SK-N-SH (cell line): Measurements from ENCODE around the gene RNF169. TPM values are rescaled to one million over a fixed set of nuclear protein-coding genes. Genes with fewer than 3 reads are reported as not detected.

Experiments
- CTCF ChIA-PET: fragments of 300-600, 350-600 bp; formaldehyde crosslinking; extraction: SDS; loops from one replicate; lab custom pipeline; 2021; lab: Yijun Ruan, JAX
- POLR2A ChIA-PET: fragments of 350-600 bp; sonication (Branson Sonifier 250); formaldehyde crosslinking; extraction: SDS; loops from one replicate; lab custom pipeline; 2020; ENCODE audit warnings: antibody characterized with exemption, inconsistent platforms; lab: Yijun Ruan, JAX
- DNase-seq: peaks from one replicate; pipeline ENCODE4 v3.0.0; 2012
- H2AFZ ChIP-seq: fragments of 200-600 bp; sonication (generic); 2 replicates; pipeline ENCODE4 v1.8.1; 2016; ENCODE audit warnings: antibody characterized with exemption, mild to moderate bottlenecking, low read depth
- H3F3A ChIP-seq: fragments of 200-600 bp; sonication (generic); replicated peaks from 2 replicates; pipeline ENCODE3; 2016; ENCODE audit warnings: antibody characterized with exemption, mild to moderate bottlenecking; ENCODE audit not compliant: insufficient read depth
- H3K27ac ChIP-seq, 2 experiments: fragments of 200-500 bp in 1 of 2; fragments of 200-600 bp in 1 of 2; sonication (Bioruptor generic) in 1 of 2; sonication (generic), shearing (Covaris generic) in 1 of 2; 2 replicates each; pipeline versions ENCODE4 v1.5.1 to v1.6.1; 2014 to 2016; ENCODE audit warnings: low read depth in 2 of 2, inconsistent platforms in 1 of 2, low read length in 1 of 2, mild to moderate bottlenecking in 1 of 2, mixed read lengths in 1 of 2
- H3K27me3 ChIP-seq: fragments of 200-600 bp; sonication (generic), shearing (Covaris generic); 2 replicates; pipeline ENCODE4 v1.6.1; 2016; ENCODE audit warnings: mixed run types; ENCODE audit not compliant: insufficient read depth
- H3K36me3 ChIP-seq, 2 experiments: fragments of 200-500 bp in 1 of 2; fragments of 200-600 bp in 1 of 2; sonication (Bioruptor generic) in 1 of 2; sonication (generic) in 1 of 2; replicated peaks in 1 of 2; 2 replicates each; pipeline versions ENCODE3 to v1.5.1; 2014 to 2016; ENCODE audit warnings: low read length in 1 of 2, mild to moderate bottlenecking in 1 of 2; ENCODE audit not compliant: insufficient read depth in 2 of 2, control insufficient read depth in 1 of 2
- H3K4me1 ChIP-seq, 2 experiments: fragments of 200-500 bp in 1 of 2; fragments of 200-600 bp in 1 of 2; sonication (Bioruptor generic) in 1 of 2; sonication (generic), shearing (Covaris generic) in 1 of 2; 2 replicates each; pipeline versions ENCODE4 v1.5.1 to v1.6.1; 2014 to 2016; ENCODE audit warnings: low read depth in 1 of 2, low read length in 1 of 2, mixed run types in 1 of 2; ENCODE audit not compliant: insufficient read depth in 2 of 2, control insufficient read depth in 1 of 2
- H3K4me2 ChIP-seq: fragments of 200-600 bp; sonication (generic), shearing (Covaris generic); 2 replicates; pipeline ENCODE4 v1.6.1; 2017; ENCODE audit warnings: mixed run types
- H3K4me3 ChIP-seq, 2 experiments: fragments of 200-500 bp in 1 of 2; fragments of 200-600 bp in 1 of 2; sonication (Bioruptor generic) in 1 of 2; sonication (generic), shearing (Covaris generic) in 1 of 2; 2 replicates each; pipeline versions ENCODE4 v1.5.1 to v1.8.1; 2014 to 2016; ENCODE audit warnings: low read depth in 2 of 2, inconsistent platforms in 1 of 2, low read length in 1 of 2, mild to moderate bottlenecking in 1 of 2, mixed read lengths in 1 of 2, moderate library complexity in 1 of 2
- H3K79me2 ChIP-seq: fragments of 200-600 bp; sonication (generic); 2 replicates; pipeline ENCODE4 v1.8.1; 2017; ENCODE audit warnings: mild to moderate bottlenecking; ENCODE audit not compliant: insufficient read depth
- H3K9ac ChIP-seq: fragments of 200-600 bp; sonication (generic); 2 replicates; pipeline ENCODE4 v1.6.1; 2017; ENCODE audit warnings: mixed run types
- H3K9me2 ChIP-seq: fragments of 200-600 bp; sonication (generic); 2 replicates; pipeline ENCODE4 v1.6.1; 2017; ENCODE audit warnings: mixed run types
- H3K9me3 ChIP-seq: fragments of 200-600 bp; sonication (generic); 2 replicates; pipeline ENCODE4 v1.6.1; 2017; ENCODE audit warnings: mixed run types, mild to moderate bottlenecking, moderate library complexity
- H4K20me1 ChIP-seq: fragments of 200-600 bp; sonication (generic); 2 replicates; pipeline ENCODE4 v1.6.1; 2017; ENCODE audit warnings: mild to moderate bottlenecking, mixed run types; ENCODE audit not compliant: insufficient read depth
- CHD2 ChIP-seq: fragments of 150-350 bp; IDR thresholded peaks from 2 replicates; pipeline ENCODE4 v1.6.1; 2018; ENCODE audit warnings: low read length; ENCODE audit not compliant: partially characterized antibody
- EP300 ChIP-seq, 2 experiments: IDR thresholded peaks; 2 replicates each; pipeline versions ENCODE4 v1.4.0 to v1.6.1; 2012; ENCODE audit warnings: borderline replicate concordance in 1 of 2, low read depth in 1 of 2, low read length in 1 of 2
- EZH2phosphoT487 ChIP-seq: fragments of 200-600 bp; sonication (generic); IDR thresholded peaks from 2 replicates; pipeline ENCODE4 v1.6.1; 2017; ENCODE audit warnings: low read depth, mixed run types, mild to moderate bottlenecking, antibody characterized with exemption, moderate library complexity, borderline replicate concordance
- FOSL2 ChIP-seq: IDR thresholded peaks from 2 replicates; pipeline ENCODE4 v1.4.0; 2012; ENCODE audit warnings: low read depth, mild to moderate bottlenecking, moderate library complexity, borderline replicate concordance
- GATA2 ChIP-seq: sonication (generic); formaldehyde crosslinking; IDR thresholded peaks from 2 replicates; pipeline ENCODE4 v1.5.0; 2020; ENCODE audit warnings: mild to moderate bottlenecking, missing genetic modification reagents
- JUND ChIP-seq: IDR thresholded peaks from 2 replicates; pipeline ENCODE4 v1.4.0; 2012
- MXI1 ChIP-seq: IDR thresholded peaks from 2 replicates; pipeline ENCODE4 v1.6.1; 2012; ENCODE audit warnings: mild to moderate bottlenecking, low read depth, low read length, improper control_type of control experiment
- POLR2AphosphoS5 ChIP-seq: IDR thresholded peaks from 2 replicates; pipeline ENCODE4 v1.6.1; 2012; ENCODE audit warnings: low read depth, low read length
- RAD21 ChIP-seq: IDR thresholded peaks from 2 replicates; pipeline ENCODE4 v1.6.1; 2012; ENCODE audit warnings: mild to moderate bottlenecking, low read length
- RCOR1 ChIP-seq: fragments of 150-350 bp; IDR thresholded peaks from 2 replicates; pipeline ENCODE4 v1.6.1; 2017; ENCODE audit warnings: antibody characterized with exemption, low read length
- RFX5 ChIP-seq: IDR thresholded peaks from 2 replicates; pipeline ENCODE4 v1.6.1; 2012; ENCODE audit warnings: mild to moderate bottlenecking, improper control_type of control experiment, low read length
- RXRA ChIP-seq: IDR thresholded peaks from 2 replicates; pipeline ENCODE4 v1.4.0; 2012; ENCODE audit warnings: low read depth, mild to moderate bottlenecking, borderline replicate concordance
- TAF1 ChIP-seq: IDR thresholded peaks from 2 replicates; pipeline ENCODE4 v1.6.1; 2012; ENCODE audit warnings: low read depth, mild to moderate bottlenecking, low read length, moderate library complexity, borderline replicate concordance
- TCF12 ChIP-seq: IDR thresholded peaks from 2 replicates; pipeline ENCODE4 v1.4.0; 2012
- TEAD4 ChIP-seq: IDR thresholded peaks from 2 replicates; pipeline ENCODE4 v1.4.0; 2012; ENCODE audit warnings: mild to moderate bottlenecking, borderline replicate concordance; ENCODE audit not compliant: insufficient read depth
- YY1 ChIP-seq: IDR thresholded peaks from 2 replicates; pipeline ENCODE4 v1.4.0; 2012; ENCODE audit warnings: low read depth, mild to moderate bottlenecking
- WGBS: methylation state at CpG from one replicate; pipeline ENCODE4 v1.1.6; 2017; ENCODE audit warnings: low lambda C conversion rate; 5-methylcytosine and 5-hydroxymethylcytosine counted together
- polyA plus RNA-seq, 3 experiments: library from polyadenylated mRNA; depleted of rRNA; stranded (reverse); fragments of >200 nt; gene quantifications; 2 replicates each; pipeline ENCODE4 v1.2.3, GENCODE V29; 2012
- TF ChIP-seq, protein P1 (sequence below): IDR thresholded peaks from 2 replicates; pipeline ENCODE4 v1.4.0; 2012; ENCODE audit warnings: low read depth
- TF ChIP-seq, protein P2 (sequence below): fragments of 150-350 bp; IDR thresholded peaks from 2 replicates; pipeline ENCODE4 v1.6.1; 2016; ENCODE audit warnings: mild to moderate bottlenecking, low read depth, low read length
- TF ChIP-seq, protein P3 (sequence below): IDR thresholded peaks from 2 replicates; pipeline ENCODE4 v1.6.1; 2012; ENCODE audit warnings: mild to moderate bottlenecking, low read depth, low read length, moderate library complexity

Gene RNF169
- polyA plus RNA-seq, 1 of the 3 experiments (the other 2 are of a cell fraction), result 2.2 TPM

DNA sequence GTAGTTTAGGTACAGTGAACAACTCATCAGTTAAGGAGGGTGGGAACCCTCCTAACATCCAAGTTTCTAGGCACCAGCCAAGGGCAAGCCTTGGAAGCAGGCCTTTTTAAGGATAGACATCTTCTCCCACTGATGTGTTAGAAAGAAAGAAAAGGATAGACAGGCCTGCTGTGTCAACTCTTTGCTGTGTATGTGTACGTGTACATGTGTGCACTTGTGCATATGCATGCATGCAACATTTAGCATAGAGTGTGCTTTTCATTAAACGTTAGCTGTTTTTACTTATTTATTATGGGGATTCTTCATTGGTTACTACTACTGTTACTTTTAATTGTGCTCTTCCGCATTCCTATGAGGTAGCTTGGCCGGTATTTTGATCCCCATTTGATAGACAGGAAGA, 36.1 kb downstream of the RNF169 start:
- H3K9me3 ChIP-seq, result no peaks in the 10 kb centered on the region
- no peak overlapping the region for H3K4me3 ChIP-seq
- no peaks in the 10 kb centered on the region for H3K27me3 ChIP-seq
- no peaks in the 10 kb centered on the region for H3K9me2 ChIP-seq
- POLR2A ChIA-PET, result no interaction called here
- CTCF ChIA-PET, result interaction anchor here (1.1 to 1.8 kb wide), 2 partner anchors 12 to 82 kb away, joined by 3 to 5 read pairs; no protein-coding TSS in a partner anchor
- H3K27ac ChIP-seq, result no peak overlapping the region
- peaks cover 5 to 15% of the 10 kb centered on the region in 2 experiments for H3K36me3 ChIP-seq
- 95% methylated on average over 4 of the region's 4 CpGs for WGBS
- H4K20me1 ChIP-seq, result peaks cover 30% of the 10 kb centered on the region; the same call in 1 of the 2 replicates
- no peak for TF ChIP-seq RAD21
- TF ChIP-seq POLR2AphosphoS5, result no peak
- H3K4me1 ChIP-seq, result peaks cover 3 to 10% of the 10 kb centered on the region in 2 experiments
- H3F3A ChIP-seq, result peaks cover 13% of the 10 kb centered on the region
- no peak for DNase-seq
- H3K4me2 ChIP-seq, result no peak overlapping the region
- no peak overlapping the region for H2AFZ ChIP-seq
- H3K79me2 ChIP-seq, result peaks cover 91% of the 10 kb centered on the region
- H3K9ac ChIP-seq, result no peak overlapping the region

DNA sequence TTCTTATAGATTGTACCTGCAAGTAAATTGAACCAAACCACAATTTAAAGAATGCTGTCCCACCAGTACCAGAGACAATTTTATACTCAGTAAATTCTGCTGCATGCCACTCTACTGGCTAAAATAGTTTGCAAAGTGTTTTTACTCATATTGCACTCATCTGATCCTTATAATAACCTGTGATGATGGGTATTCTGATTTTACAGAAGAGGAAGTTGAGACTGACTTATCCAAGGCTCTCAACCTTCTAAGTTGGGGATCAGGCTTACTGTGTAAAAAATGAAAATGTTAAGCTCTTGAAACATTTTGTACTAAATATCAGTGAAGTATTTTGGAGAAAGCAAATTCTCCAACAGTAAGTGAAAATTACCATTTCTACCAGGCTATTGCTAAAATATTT, 37.9 kb downstream of the RNF169 start:
- peaks cover 0 to 10% of the 10 kb centered on the region in 2 experiments; a peak in 2 of 4 replicates for H3K4me1 ChIP-seq
- ChIA-PET CTCF (interaction anchor here (0.5 kb wide), 1 partner anchor 236 kb away, joined by 3 read pairs; no protein-coding TSS in a partner anchor), POLR2A (no interaction called here)
- peaks cover 25% of the 10 kb centered on the region; the same call in 1 of the 2 replicates for H4K20me1 ChIP-seq
- H3K27me3 ChIP-seq, result no peaks in the 10 kb centered on the region
- H3F3A ChIP-seq, result peaks cover 13% of the 10 kb centered on the region
- H3K36me3 ChIP-seq, result peaks cover 21 to 34% of the 10 kb centered on the region in 2 experiments
- H3K79me2 ChIP-seq, result peaks cover 78% of the 10 kb centered on the region
- H3K9me3 ChIP-seq, result no peaks in the 10 kb centered on the region
- no peak overlapping the region for H3K4me2 ChIP-seq
- no peaks in the 10 kb centered on the region for H3K9me2 ChIP-seq
- H2AFZ ChIP-seq, result no peak overlapping the region
- H3K27ac ChIP-seq, result no peak overlapping the region
- no peak for DNase-seq
- H3K4me3 ChIP-seq, result no peak overlapping the region
- TF ChIP-seq TAF1 (no peak), RFX5 (no peak), YY1 (no peak), EZH2phosphoT487 (no peak), TEAD4 (no peak), CHD2 (no peak), JUND (no peak), TCF12 (no peak), EP300 (IDR thresholded peaks at IDR 0.05; ENCODE audit: borderline replicate concordance in 1 of 2, low read depth in 1 of 2, low read length in 1 of 2) (no peak), FOSL2 (no peak), RXRA (no peak), RCOR1 (no peak), GATA2 (CRISPR knock-in tag) (no peak), MXI1 (no peak)
- TF ChIP-seq, protein P1, sequence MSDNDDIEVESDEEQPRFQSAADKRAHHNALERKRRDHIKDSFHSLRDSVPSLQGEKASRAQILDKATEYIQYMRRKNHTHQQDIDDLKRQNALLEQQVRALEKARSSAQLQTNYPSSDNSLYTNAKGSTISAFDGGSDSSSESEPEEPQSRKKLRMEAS, result no peak
- TF ChIP-seq, protein P2, sequence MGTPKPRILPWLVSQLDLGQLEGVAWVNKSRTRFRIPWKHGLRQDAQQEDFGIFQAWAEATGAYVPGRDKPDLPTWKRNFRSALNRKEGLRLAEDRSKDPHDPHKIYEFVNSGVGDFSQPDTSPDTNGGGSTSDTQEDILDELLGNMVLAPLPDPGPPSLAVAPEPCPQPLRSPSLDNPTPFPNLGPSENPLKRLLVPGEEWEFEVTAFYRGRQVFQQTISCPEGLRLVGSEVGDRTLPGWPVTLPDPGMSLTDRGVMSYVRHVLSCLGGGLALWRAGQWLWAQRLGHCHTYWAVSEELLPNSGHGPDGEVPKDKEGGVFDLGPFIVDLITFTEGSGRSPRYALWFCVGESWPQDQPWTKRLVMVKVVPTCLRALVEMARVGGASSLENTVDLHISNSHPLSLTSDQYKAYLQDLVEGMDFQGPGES, result no peak
- TF ChIP-seq, protein P3, sequence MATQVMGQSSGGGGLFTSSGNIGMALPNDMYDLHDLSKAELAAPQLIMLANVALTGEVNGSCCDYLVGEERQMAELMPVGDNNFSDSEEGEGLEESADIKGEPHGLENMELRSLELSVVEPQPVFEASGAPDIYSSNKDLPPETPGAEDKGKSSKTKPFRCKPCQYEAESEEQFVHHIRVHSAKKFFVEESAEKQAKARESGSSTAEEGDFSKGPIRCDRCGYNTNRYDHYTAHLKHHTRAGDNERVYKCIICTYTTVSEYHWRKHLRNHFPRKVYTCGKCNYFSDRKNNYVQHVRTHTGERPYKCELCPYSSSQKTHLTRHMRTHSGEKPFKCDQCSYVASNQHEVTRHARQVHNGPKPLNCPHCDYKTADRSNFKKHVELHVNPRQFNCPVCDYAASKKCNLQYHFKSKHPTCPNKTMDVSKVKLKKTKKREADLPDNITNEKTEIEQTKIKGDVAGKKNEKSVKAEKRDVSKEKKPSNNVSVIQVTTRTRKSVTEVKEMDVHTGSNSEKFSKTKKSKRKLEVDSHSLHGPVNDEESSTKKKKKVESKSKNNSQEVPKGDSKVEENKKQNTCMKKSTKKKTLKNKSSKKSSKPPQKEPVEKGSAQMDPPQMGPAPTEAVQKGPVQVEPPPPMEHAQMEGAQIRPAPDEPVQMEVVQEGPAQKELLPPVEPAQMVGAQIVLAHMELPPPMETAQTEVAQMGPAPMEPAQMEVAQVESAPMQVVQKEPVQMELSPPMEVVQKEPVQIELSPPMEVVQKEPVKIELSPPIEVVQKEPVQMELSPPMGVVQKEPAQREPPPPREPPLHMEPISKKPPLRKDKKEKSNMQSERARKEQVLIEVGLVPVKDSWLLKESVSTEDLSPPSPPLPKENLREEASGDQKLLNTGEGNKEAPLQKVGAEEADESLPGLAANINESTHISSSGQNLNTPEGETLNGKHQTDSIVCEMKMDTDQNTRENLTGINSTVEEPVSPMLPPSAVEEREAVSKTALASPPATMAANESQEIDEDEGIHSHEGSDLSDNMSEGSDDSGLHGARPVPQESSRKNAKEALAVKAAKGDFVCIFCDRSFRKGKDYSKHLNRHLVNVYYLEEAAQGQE, result no peak
- no peak overlapping the region for H3K9ac ChIP-seq
